GM13976 (cell line): ENCODE results near the gene ALK.

Source experiments
- DNase-seq: peaks from one replicate; pipeline ENCODE4 v3.0.0; 2012; ENCODE audit warnings: low spot score
- CTCF ChIP-seq: IDR thresholded peaks from 2 replicates; pipeline ENCODE4 v1.5.1; 2012; ENCODE audit warnings: borderline replicate concordance, mild to moderate bottlenecking; ENCODE audit not compliant: insufficient read depth; ENCODE audit errors: extremely low read depth, missing control alignments, control extremely low read depth
- in situ Hi-C: fragments of 300-500 bp; cut with MboI; formaldehyde crosslinking; loops from one replicate; pipeline ENCODE4 v1.12.0; 2022; ENCODE audit warnings: low sequenced_read_pairs, mixed read lengths, inconsistent platforms; ENCODE audit not compliant: unreplicated experiment

Gene ALK

GRCh38 chr2:29329899-29330298 lies 591.5 kb downstream of the ALK start:
- no peak for TF ChIP-seq CTCF
- in situ Hi-C loops, result no loop called here
- DNase-seq, result peak; percentile 33

GRCh38 chr2:29326926-29327325 lies 594.5 kb downstream of the ALK start:
- no peak for TF ChIP-seq CTCF
- in situ Hi-C loops, result no loop called here
- no peak for DNase-seq

GRCh38 chr2:29325544-29325943 lies 595.8 kb downstream of the ALK start:
- DNase-seq, result no peak
- TF ChIP-seq CTCF, result no peak
- in situ Hi-C loops, result no loop called here

GRCh38 chr2:29323961-29324360 lies 597.4 kb downstream of the ALK start:
- in situ Hi-C loops, result no loop called here
- no peak for DNase-seq
- no peak for TF ChIP-seq CTCF

- in situ Hi-C loops, result no loop called here
Measured at GRCh38 chr2:29323301-29323700, 598.1 kb downstream of the ALK start.

GRCh38 chr2:29322011-29322410 lies 599.4 kb downstream of the ALK start:
- no peak for DNase-seq
- no peak for TF ChIP-seq CTCF
- in situ Hi-C loops, result no loop called here

More at GRCh38 chr2:29323301-29323700, 598.1 kb downstream of the ALK start:
- no peak for TF ChIP-seq CTCF
- no peak for DNase-seq
